ENCODE data around the gene ARHGEF10L. TPM values are rescaled to one million over a fixed set of nuclear protein-coding genes. Genes with fewer than 3 reads are reported as not detected.
A peak's percentile ranks its signal among the peaks of the same experiment; 100 is the strongest.
"Not testable (repeated sequence)": the region's sequence is repeated elsewhere in the genome, so short reads cannot be mapped to it uniquely, and the experiment has no call there.

Gene ARHGEF10L
- polyA plus RNA-seq, 12 donors: 15.6 to 29.2 (median 19.0) TPM; not detected in 1

GRCh38 chr1:17609529-17609928 lies 70.0 kb downstream of the ARHGEF10L start:
- no peak for DNase-seq

- no peak for DNase-seq
Measured at GRCh38 chr1:17610085-17610484, 70.6 kb downstream of the ARHGEF10L start.

GRCh38 chr1:17610713-17611112 lies 71.2 kb downstream of the ARHGEF10L start:
- no peak for DNase-seq

GRCh38 chr1:17611991-17612390 lies 72.5 kb downstream of the ARHGEF10L start:
- no peak for DNase-seq

DNA sequence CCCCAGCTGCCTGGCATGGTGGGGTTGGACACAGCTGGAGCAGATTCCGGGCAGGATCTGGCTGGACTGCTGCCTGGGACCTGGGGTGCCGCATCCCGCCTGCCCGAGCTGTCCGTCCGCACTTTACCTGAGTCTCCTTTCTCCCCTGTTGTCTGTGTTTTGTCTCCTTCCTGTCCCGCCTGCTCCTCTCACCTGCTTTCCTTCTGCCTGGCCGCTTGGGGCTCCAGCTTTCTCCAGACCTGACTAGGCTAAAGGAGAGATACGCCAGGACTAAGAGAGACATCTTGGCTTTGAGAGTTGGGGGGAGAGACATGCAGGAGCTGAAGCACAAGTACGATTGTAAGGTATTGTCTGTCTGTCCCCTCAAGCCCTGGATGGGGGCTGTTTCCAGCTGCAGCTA lies 73.3 kb downstream of the ARHGEF10L start:
- DNase-seq: no peak

DNA sequence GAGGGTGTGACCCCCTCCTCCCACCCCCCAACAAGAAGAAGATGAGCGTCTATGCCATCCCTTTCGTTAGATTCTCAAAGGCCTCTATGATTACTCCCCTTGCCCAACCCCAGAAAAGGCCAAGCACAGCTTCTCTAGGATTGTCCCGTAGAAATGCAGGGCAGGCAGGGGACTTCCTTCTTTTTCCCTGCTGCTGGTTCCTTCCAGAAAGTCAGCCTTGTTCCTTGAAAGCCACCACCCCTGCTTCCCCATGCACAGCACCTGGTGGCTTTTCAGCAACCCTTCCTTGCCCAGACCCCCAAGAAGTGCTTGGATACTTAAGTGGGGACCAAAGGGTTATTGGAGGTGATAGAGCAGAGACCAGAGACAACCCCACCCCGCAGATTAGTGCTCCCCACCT lies 75.1 kb downstream of the ARHGEF10L start:
- DNase-seq: no peak

DNA sequence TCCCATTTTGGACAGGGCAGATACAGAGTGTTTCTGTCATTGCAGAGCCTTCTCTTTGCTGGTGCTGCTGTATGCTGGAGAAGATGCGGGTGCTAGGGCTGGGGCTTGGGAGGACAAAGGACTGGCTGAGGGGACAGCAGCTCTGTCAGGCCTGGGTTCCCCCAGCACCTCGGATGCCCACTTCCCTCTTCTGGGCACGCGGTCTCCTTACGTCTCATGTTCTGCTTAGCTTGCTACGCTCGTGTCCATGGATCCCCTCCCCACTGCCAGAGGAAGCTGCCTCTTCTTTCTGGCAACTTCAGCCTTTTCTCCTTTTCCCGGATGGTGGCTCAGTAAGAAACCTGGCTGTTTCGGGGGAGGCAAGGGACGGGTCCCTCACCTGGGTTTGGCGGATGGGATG lies 75.7 kb downstream of the ARHGEF10L start:
- DNase-seq: no peak

GRCh38 chr1:17615959-17616358 lies 76.5 kb downstream of the ARHGEF10L start:
- DNase-seq: no peak

DNA sequence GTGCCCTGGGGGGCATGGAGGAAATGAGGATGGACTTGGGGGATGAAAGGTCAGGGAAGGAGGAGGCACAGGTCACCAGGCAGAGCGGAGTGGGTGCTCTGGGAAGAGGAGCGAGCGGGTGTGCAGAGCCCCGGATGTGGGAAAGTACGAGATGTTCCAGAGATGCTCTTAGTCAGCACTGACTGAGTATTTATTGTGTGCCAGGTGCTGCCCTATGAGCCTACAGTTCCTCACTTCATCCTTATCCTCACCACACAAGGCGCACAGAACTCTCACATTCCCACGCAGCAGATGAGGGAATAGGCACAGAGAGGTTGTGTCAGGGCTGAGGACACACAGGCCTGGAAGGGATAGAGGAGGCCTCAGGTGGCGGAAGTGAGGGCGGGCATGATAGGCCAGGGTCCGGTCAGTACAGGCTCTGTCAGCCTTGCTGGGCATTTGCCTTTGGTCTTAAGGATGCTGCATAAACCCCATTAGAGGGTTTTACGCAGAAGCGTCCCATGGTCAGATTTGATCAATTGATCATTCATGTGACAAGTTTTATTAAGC lies 77.3 kb downstream of the ARHGEF10L start:
- DNase-seq: no peak

GRCh38 chr1:17617787-17618557 lies 78.5 kb downstream of the ARHGEF10L start:
- DNase-seq: peak; percentile 37

DNA sequence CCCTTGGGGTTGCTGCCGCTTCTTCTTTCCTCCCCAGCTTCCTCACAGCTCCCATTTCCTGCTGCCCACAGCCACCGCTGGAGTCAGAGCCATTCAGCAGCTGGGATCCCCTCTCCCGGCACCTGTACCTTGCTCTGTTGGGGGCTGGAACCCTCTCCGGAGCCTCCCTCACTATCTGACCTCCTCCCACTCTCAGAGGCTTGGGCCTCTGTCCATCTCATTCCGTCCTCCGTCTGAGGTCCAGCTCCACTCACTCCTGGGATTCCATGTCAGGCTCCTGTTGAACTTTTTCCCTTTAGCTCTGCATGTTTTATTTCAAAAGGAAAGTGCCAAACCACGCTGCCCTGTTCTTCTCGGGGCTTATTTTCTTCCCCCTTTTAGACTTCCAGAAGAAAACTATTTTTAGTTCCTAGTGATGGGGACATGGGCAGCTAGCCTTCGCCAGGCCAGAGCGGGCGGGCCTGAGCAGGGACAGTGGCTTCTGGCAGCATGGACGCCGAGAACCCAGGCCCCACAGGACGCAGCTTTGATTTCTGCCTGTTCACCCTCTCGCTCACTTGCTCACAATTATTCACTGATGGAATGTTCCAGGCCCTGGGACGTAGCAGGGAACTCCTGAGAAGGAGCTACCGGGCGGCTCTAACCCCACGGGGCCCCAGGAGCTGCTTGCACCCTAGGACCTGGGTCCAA lies 79.2 kb downstream of the ARHGEF10L start:
- no peak for DNase-seq

DNA sequence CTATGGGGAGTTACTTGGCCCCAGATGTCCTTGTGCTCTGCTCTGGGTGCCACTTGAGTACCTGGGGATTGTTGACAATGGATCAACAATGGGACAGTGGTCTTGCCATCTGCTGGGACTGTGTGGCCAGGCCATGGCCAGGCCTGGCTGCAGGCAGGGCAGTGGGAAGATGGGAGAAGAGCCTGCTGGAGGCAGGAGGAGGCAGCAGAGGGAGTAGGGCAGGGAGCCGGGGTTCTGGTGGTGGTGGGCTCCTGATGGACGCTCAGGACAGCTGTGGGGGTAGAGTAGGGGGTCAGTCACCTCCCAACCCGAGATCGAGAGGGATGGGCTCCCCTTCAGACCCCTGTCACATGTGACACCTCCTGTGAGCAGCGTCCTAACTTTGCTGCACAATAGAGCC lies 81.0 kb downstream of the ARHGEF10L start:
- DNase-seq: no peak

DNA sequence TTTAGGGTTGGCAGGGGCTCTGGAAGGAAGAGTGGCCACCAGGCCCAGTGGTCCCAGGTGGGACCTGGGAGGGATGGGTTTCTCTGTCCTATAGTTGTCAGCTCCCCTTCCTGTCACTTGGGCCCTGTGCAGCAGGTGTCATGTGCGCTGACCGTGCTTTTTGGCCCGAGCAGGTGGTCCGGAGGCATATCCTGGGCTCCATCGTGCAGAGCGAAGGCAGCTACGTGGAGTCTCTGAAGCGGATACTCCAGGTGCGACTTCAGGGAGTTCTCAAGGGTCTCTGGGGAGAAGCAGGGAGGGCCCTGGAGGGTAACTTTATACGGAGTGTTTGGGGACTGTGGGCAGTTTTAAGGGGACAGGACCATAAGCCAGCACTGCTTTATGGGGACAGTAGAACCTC lies 82.2 kb downstream of the ARHGEF10L start:
- no peak for DNase-seq

DNA sequence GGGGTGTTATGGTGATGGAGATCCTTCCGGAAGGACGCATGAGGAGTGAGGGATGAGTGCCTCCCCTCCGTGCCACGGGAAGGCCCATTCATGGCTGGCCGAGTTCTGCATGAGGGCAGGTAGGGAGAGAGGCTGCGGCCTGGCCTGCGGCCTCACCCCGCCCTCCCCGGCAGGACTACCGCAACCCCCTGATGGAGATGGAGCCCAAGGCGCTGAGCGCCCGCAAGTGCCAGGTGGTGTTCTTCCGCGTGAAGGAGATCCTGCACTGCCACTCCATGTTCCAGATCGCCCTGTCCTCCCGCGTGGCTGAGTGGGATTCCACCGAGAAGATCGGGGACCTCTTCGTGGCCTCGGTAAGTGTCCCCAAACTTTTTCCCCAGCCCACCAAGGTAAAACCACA lies 83.3 kb downstream of the ARHGEF10L start:
- no peak for DNase-seq

DNA sequence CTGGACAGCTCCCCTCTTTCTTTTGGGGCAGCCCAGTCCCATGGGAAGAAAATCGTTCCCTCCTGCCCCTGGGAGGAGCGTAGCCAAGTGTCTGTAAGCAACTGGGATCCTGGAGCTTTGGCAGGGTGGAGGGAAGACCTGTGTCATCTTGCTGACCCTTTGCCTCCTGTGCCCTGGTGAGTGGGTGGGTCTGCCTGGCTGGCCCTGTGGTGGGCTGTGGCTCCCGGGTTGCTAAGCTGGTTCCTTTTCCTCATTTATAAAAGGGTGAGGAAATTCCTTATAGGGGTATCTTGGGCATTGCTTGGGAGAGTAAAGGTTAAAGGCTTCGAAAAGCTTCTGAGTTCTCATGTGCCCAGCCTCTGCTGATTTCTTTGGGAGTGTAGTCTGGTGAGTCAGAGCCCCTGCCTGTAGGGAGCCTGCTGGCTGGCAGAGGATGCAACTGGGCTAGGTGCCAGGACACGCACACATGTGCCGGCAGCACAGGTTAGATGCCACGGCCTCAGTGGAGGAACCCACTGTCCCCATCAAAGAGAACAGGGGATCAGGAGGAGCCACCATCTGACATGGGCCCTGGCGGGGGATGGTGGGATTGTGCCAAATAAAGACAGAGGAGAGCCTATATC lies 85.2 kb downstream of the ARHGEF10L start:
- no peak for DNase-seq

DNA sequence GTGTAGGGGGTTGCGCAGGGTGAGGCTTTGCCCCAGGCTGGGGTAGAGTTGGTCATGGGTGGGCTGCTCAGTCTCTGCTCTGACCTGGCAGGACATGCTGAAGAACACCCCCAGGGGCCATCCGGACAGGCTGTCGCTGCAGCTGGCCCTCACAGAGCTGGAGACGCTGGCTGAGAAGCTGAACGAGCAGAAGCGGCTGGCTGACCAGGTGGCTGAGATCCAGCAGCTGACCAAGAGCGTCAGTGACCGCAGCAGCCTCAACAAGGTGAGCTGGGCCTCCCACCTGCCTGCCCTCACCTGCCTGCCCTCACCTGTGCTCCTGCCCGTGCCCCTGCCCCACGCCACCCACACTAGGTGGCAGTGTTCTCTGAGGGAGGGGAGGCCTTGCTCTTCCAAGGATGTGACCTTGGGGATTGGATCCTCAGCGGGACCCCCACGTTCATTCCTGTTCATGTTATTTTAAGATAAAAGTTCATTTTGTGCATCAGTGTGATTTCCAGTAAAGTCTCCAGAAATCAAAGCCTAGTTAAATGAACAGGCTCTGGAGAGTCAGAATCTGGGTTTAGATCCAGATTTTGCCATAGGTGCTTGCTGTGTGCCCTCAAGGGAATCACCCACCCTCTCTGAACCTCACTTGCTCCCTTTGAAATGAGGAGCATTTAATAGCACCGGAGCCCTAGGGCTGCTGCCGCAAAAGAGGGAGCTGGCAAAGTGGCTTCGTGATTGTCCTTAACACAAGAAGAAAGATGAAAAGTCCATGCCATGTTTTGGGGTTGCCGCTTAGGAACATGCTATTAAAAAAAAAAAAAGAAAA lies 87.9 kb downstream of the ARHGEF10L start:
- DNase-seq: no peak

DNA sequence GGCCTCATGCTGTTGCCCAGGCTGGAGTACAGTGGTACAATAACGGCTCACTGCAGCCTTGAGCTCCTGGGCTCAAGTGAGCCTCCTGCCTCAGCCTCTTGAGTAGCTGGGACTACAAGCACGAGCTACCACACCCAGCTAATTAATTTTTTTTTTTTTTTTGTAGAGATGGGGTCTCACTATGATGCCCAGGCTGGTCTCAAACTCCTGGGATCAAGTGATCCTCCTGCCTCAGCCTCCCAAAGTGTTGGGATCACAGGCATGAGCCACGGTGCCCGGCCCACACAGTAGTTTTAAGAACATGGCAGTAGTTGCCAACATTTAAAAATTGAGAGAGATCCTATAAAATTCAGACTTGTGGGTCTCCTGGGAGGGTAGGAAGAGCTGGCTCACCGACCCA lies 89.5 kb downstream of the ARHGEF10L start:
- DNase-seq: not testable (repeated sequence)

DNA sequence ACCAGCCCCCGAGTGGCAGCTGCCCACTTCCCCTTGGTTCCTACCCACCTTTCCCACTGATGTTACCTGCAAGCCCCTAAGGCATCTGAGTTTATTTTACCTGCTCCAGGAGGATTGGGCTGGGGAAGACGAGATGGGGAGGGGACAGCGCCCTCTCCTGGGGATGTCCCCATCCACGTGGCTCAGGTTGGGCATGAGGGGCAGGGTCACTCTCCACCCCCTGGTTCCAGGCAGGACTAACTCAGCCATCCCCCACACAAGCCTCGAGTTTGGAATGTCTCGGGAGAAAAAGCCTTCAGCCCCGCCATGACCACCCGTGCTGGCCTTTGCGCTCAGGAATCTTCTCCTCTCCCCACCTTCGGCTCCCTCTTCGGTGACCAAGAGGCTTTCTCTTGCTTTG lies 90.0 kb downstream of the ARHGEF10L start:
- DNase-seq: no peak

DNA sequence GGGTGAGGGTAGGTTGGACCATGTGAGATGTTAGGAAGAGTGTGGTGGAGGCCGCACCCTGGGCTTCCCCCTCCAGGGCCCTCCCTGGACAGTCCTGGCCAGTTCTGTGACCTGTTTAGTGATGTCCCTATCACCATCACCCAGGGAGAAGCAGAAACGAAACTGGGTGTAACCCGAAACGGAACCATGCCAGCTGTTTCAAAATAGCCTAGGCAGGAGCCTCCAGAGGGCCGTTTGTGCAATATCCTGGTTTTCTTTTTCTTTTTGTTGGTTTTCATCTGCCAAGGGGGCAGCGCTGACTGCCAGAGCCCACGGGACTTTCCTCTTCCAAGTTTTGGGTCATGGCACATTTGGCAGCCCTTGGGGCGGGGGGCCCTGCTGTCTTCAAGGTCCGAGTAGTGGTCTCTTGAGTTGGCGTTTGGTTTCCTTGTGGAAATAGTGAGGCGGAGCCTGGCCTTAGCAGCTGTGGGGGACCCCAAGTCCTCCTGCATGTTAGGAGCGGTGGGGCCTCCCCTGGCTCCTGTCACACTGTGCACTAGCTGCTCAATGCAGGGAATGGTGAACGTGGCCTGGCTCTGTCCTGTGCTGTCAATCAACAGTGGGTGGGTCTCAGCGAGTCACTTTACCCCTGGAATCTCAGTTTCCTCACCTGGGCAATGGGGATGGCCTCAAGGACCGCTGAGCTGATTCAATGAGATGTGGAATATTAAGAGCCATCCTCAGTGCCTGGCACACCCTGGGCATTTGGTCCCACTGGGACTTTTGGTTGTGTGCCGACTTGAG lies 90.7 kb downstream of the ARHGEF10L start:
- DNase-seq: peak; percentile 24

DNA sequence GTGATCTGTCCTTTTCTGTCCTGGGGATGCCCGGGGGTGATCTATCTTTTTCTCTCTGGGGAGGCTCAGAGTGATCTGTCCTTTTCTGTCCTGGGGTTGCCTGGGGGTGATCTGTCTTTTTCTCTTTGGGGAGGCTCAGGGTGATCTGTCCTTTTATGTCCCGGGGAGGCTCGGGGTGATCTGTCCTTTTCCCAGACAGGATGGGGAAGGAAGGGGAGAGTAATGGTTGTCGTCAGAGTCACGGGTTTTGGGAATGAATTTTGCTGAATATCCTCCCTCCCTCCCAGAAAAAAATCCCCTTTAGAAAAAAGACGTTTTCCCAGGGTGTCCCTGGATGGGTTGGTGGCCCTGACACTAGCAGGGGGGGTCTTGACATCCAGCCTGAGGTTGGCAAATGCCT lies 91.5 kb downstream of the ARHGEF10L start:
- no peak for DNase-seq

- no peak for DNase-seq
Measured at GRCh38 chr1:17631410-17631809, 91.9 kb downstream of the ARHGEF10L start.
